ENCODE measurements around the gene ZNF284. TPM values are rescaled to one million over a fixed set of nuclear protein-coding genes. Genes with fewer than 3 reads are reported as not detected.

ZNF284 gene
- total RNA-seq, 1 donor, result 4.3 TPM

DNA sequence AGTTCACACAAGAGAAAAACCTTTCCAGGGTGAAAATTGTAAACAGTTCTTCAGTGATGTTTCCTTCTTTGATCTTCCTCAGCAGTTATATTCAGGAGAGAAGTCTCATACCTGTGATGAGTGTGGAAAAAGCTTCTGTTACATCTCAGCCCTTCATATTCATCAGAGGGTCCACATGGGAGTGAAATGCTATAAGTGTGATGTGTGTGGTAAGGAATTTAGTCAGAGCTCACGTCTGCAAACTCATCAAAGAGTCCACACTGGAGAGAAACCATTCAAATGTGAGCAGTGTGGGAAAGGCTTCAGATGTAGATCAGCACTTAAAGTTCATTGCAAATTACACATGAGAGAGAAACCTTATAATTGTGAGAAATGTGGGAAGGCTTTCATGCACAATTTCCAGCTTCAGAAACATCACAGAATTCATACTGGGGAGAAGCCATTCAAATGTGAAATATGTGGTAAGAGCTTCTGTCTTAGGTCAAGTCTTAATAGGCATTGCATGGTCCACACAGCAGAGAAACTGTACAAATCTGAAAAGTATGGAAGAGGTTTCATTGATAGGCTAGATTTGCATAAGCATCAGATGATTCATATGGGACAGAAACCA is 39.9 kb upstream of the ZNF284 start:
- H2AFZ ChIP-seq (ENCODE audit: low read length), result no peak overlapping the region
- no peaks in the 10 kb centered on the region for H3K4me1 ChIP-seq (ENCODE audit: insufficient read depth, low read length)
- peaks cover 51% of the 10 kb centered on the region for H3K36me3 ChIP-seq (ENCODE audit: insufficient read depth, low read length)
- TF ChIP-seq, protein P1, sequence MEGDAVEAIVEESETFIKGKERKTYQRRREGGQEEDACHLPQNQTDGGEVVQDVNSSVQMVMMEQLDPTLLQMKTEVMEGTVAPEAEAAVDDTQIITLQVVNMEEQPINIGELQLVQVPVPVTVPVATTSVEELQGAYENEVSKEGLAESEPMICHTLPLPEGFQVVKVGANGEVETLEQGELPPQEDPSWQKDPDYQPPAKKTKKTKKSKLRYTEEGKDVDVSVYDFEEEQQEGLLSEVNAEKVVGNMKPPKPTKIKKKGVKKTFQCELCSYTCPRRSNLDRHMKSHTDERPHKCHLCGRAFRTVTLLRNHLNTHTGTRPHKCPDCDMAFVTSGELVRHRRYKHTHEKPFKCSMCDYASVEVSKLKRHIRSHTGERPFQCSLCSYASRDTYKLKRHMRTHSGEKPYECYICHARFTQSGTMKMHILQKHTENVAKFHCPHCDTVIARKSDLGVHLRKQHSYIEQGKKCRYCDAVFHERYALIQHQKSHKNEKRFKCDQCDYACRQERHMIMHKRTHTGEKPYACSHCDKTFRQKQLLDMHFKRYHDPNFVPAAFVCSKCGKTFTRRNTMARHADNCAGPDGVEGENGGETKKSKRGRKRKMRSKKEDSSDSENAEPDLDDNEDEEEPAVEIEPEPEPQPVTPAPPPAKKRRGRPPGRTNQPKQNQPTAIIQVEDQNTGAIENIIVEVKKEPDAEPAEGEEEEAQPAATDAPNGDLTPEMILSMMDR (IDR thresholded peaks at IDR 0.05; ENCODE audit: extremely low read depth, low read depth, low read length), result no peak
- H3K27ac ChIP-seq (ENCODE audit: low read depth, low read length), result no peak overlapping the region
- H4K20me1 ChIP-seq (ENCODE audit: insufficient read depth, low read length), result no peaks in the 10 kb centered on the region
- no peaks in the 10 kb centered on the region for H3K79me2 ChIP-seq (ENCODE audit: insufficient read depth, low read length)
- no peaks in the 10 kb centered on the region for H3K27me3 ChIP-seq (ENCODE audit: insufficient read depth, low read length)
- H3K9me3 ChIP-seq (ENCODE audit: low read depth, low read length), result peaks cover 21% of the 10 kb centered on the region
- no peak overlapping the region for H3K4me3 ChIP-seq (ENCODE audit: insufficient read depth, low read length)
- no peak overlapping the region for H3K4me2 ChIP-seq (ENCODE audit: insufficient read depth, low read length)
- DNase-seq (ENCODE audit: insufficient read length, low spot score, missing footprints), result no peak

DNA sequence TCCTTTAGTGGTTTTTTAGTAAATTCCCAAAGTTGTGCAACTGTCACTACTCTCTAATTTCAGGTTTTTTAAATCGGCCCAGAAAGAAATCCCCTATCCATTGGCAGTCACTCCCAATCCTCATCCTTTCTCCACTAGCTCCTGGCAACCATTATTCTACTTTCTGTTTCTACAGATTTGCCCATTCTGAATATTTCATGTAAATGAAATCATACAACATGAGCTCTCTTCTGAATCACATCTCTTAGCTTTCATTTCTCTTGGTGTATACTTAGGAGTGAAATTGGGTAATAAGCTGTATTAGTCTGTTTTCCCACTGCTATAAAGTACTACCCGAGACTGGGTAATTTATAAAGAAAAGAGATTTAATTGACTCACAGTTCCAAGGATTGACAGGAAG is 29.8 kb upstream of the ZNF284 start:
- Histone ChIP-seq H2AFZ (ENCODE audit: low read length) (no peak overlapping the region), H3K36me3 (ENCODE audit: insufficient read depth, low read length) (no peaks in the 10 kb centered on the region), H4K20me1 (ENCODE audit: insufficient read depth, low read length) (no peaks in the 10 kb centered on the region), H3K4me3 (ENCODE audit: insufficient read depth, low read length) (no peak overlapping the region), H3K9me3 (ENCODE audit: low read depth, low read length) (no peaks in the 10 kb centered on the region), H3K4me1 (ENCODE audit: insufficient read depth, low read length) (no peaks in the 10 kb centered on the region), H3K79me2 (ENCODE audit: insufficient read depth, low read length) (no peaks in the 10 kb centered on the region), H3K27me3 (ENCODE audit: insufficient read depth, low read length) (no peaks in the 10 kb centered on the region), H3K4me2 (ENCODE audit: insufficient read depth, low read length) (no peak overlapping the region), H3K27ac (ENCODE audit: low read depth, low read length) (no peak overlapping the region)
- TF ChIP-seq, protein P1 (IDR thresholded peaks at IDR 0.05; ENCODE audit: extremely low read depth, low read depth, low read length), result no peak
- DNase-seq (ENCODE audit: insufficient read length, low spot score, missing footprints), result no peak

DNA sequence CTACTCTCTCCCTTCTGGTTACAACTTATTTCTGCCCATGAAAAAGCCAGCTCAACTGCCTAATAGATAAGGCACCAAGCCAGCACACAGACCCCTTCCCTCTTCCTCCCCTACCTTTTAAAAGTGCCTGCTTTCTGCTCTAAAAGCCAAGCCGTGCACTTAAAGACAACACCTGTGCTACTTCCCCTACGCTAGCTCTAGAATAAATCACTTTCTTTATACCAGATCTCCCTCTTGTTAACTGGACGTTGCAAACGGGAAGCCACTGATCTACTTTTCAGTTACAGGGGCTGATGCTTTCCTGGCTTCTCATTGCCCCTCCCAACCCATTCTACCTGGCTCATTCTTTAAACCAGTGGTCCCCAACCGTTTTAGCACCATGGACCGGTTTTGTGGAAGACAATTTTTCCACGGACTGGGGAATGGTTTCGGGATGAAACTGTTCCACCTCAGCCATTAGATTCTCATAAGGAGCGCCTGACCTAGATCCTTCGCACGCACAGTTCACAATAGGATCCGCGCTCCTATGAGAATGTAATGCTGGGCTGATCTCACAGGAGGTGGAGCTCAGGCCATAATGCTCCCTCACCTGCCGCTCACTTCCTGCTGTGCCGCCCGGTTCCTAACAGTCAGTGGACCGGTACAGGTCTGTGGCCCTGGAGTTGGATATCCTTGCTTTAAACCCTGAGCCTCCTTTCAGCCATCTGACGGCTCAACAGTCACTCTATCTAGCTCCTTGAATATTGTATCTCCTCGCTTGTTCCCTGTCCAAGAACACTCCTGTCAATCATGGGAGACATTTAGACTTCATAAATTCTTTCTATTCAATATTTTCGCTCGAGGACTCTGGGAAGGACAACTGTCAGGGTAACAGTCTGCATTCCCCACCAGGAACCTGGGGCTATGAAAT is 21.0 kb upstream of the ZNF284 start:
- H3K9me3 ChIP-seq (ENCODE audit: low read depth, low read length), result no peaks in the 10 kb centered on the region
- peak overlapping the region; percentile 100 for H2AFZ ChIP-seq (ENCODE audit: low read length)
- H3K79me2 ChIP-seq (ENCODE audit: insufficient read depth, low read length), result peaks cover 19% of the 10 kb centered on the region
- H3K4me1 ChIP-seq (ENCODE audit: insufficient read depth, low read length), result peaks cover 13% of the 10 kb centered on the region
- H3K4me3 ChIP-seq (ENCODE audit: insufficient read depth, low read length), result peak overlapping the region; percentile 99
- H3K36me3 ChIP-seq (ENCODE audit: insufficient read depth, low read length), result peaks cover 2% of the 10 kb centered on the region
- no peak for DNase-seq (ENCODE audit: insufficient read length, low spot score, missing footprints)
- peaks cover 11% of the 10 kb centered on the region for H3K27me3 ChIP-seq (ENCODE audit: insufficient read depth, low read length)
- H3K27ac ChIP-seq (ENCODE audit: low read depth, low read length), result peak overlapping the region; percentile 32
- TF ChIP-seq, protein P1 (IDR thresholded peaks at IDR 0.05; ENCODE audit: extremely low read depth, low read depth, low read length), result no peak
- H4K20me1 ChIP-seq (ENCODE audit: insufficient read depth, low read length), result no peaks in the 10 kb centered on the region
- H3K4me2 ChIP-seq (ENCODE audit: insufficient read depth, low read length), result peak overlapping the region; percentile 99

Data from osteoblast (primary cell).